ENCODE results near the gene CPNE9. TPM values are rescaled to one million over a fixed set of nuclear protein-coding genes. Genes with fewer than 3 reads are reported as not detected.

Gene CPNE9
- polyA plus RNA-seq, 2 of the 4 experiments (the other 2 are of a cell fraction) = 0.03 TPM; not detected in 1

GRCh38 chr3:9686703-9687102 lies 16.9 kb upstream of the CPNE9 start:
- no peak for ATAC-seq
- H3K4me1 ChIP-seq = no peaks in the 10 kb centered on the region
- no peak for FAIRE-seq
- TF ChIP-seq CHD2 (IDR thresholded peaks at IDR 0.05; ENCODE audit: low read length, partially characterized antibody) (no peak), EP300 (IDR thresholded peaks at IDR 0.05) (no peak), BHLHE40 (IDR thresholded peaks at IDR 0.05; ENCODE audit: low read depth, low read length) (no peak), PHF8 (IDR thresholded peaks at IDR 0.05; ENCODE audit: borderline replicate concordance, low read depth) (no peak), RARB (CRISPR knock-in tag; IDR thresholded peaks at IDR 0.05) (no peak), HMGXB4 (CRISPR knock-in tag; IDR thresholded peaks at IDR 0.05; ENCODE audit: borderline replicate concordance) (no peak), POLR2AphosphoS2 (conservative IDR thresholded peaks at IDR 0.05; ENCODE audit: low read length) (no peak), MAZ (IDR thresholded peaks at IDR 0.05; ENCODE audit: borderline replicate concordance, low read depth, low read length) (no peak), ESRRA (IDR thresholded peaks at IDR 0.05; ENCODE audit: borderline replicate concordance, low read length) (no peak), EHF (CRISPR knock-in tag; IDR thresholded peaks at IDR 0.05) (no peak), FOSL2 (IDR thresholded peaks at IDR 0.05) (no peak), FOSL2 (CRISPR knock-in tag; IDR thresholded peaks at IDR 0.05) (no peak), KDM1A (IDR thresholded peaks at IDR 0.05; ENCODE audit: low read depth) (no peak), ZFP36 (IDR thresholded peaks at IDR 0.05; ENCODE audit: borderline replicate concordance, partially characterized antibody) (no peak)
- no peak overlapping the region for H3K4me3 ChIP-seq
- CTCF ChIA-PET = interaction anchor here (1.0 to 1.8 kb wide), 2 partner anchors 29 to 324 kb away, joined by 3 to 4 read pairs; partner anchors contain the start of gene THUMPD3
- no peak for DNase-seq (ENCODE audit: low read depth in 1 of 2, low spot score in 1 of 2)
- 83% methylated on average over 3 of the region's 3 CpGs for WGBS (ENCODE audit: missing lambda C conversion rate)
- H3K9me3 ChIP-seq = no peaks in the 10 kb centered on the region
- H3K4me2 ChIP-seq = no peak overlapping the region
- no peak overlapping the region for H3K27ac ChIP-seq
- POLR2A ChIA-PET = no interaction called here

- CTCF ChIA-PET = interaction anchor here (1.4 kb wide), 1 partner anchor 10 kb away, joined by 4 read pairs; no protein-coding TSS in a partner anchor
- no peak for DNase-seq (ENCODE audit: low read depth in 1 of 2, low spot score in 1 of 2)
- no peaks in the 10 kb centered on the region for H3K9me3 ChIP-seq
- H3K27ac ChIP-seq = no peak overlapping the region
- no peaks in the 10 kb centered on the region for H3K4me1 ChIP-seq
- TF ChIP-seq ZNF302 (CRISPR knock-in tag; IDR thresholded peaks at IDR 0.05) (no peak), POLR2AphosphoS2 (conservative IDR thresholded peaks at IDR 0.05; ENCODE audit: low read length) (no peak), CBX2 (IDR thresholded peaks at IDR 0.05; ENCODE audit: borderline replicate concordance, low read depth) (no peak), NR3C1 (IDR thresholded peaks at IDR 0.05) (no peak), CHD2 (IDR thresholded peaks at IDR 0.05; ENCODE audit: low read length, partially characterized antibody) (no peak), TP53 (CRISPR knock-in tag; IDR thresholded peaks at IDR 0.05) (no peak), SMC3 (IDR thresholded peaks at IDR 0.05) (no peak)
- ATAC-seq = no peak
- H3K4me3 ChIP-seq = no peak overlapping the region
- POLR2A ChIA-PET = no interaction called here
- no peak for FAIRE-seq
- 93% methylated on average over 7 of the region's 7 CpGs for WGBS (ENCODE audit: missing lambda C conversion rate)
- H3K4me2 ChIP-seq = no peak overlapping the region
Measured at GRCh38 chr3:9687514-9687913, 16.1 kb upstream of the CPNE9 start.

- CTCF ChIA-PET = interaction anchor here (0.6 to 1.4 kb wide), 3 partner anchors 8 to 387 kb away, joined by 3 to 4 read pairs (median 4); no protein-coding TSS in a partner anchor
- Histone ChIP-seq H3K9me3 (no peaks in the 10 kb centered on the region), H3K4me2 (no peak overlapping the region), H3K27ac (no peak overlapping the region), H3K4me1 (no peaks in the 10 kb centered on the region), H3K4me3 (no peak overlapping the region)
- TF ChIP-seq HES2 (IDR thresholded peaks at IDR 0.05) = no peak
- TF ChIP-seq MAX (IDR thresholded peaks at IDR 0.05) = no peak
- TF ChIP-seq NFE2L2 (conservative IDR thresholded peaks at IDR 0.05; ENCODE audit: low read length) = no peak
- TF ChIP-seq PHF8 (IDR thresholded peaks at IDR 0.05; ENCODE audit: borderline replicate concordance, low read depth) = no peak
- no peak for TF ChIP-seq EHF (CRISPR knock-in tag; IDR thresholded peaks at IDR 0.05)
- TF ChIP-seq HOXA7 (CRISPR knock-in tag; IDR thresholded peaks at IDR 0.05) = no peak
- TF ChIP-seq HOXB5 (CRISPR knock-in tag; IDR thresholded peaks at IDR 0.05) = no peak
- no peak for TF ChIP-seq KDM1A (IDR thresholded peaks at IDR 0.05; ENCODE audit: low read depth)
- TF ChIP-seq EP300 (IDR thresholded peaks at IDR 0.05) = no peak
- no peak for TF ChIP-seq KDM5A (IDR thresholded peaks at IDR 0.05)
- TF ChIP-seq FOSB (CRISPR knock-in tag; IDR thresholded peaks at IDR 0.05) = no peak
- TF ChIP-seq CEBPB (IDR thresholded peaks at IDR 0.05) = no peak
- no peak for TF ChIP-seq SREBF2 (IDR thresholded peaks at IDR 0.05)
- TF ChIP-seq NR3C1 (IDR thresholded peaks at IDR 0.05) = no peak
- TF ChIP-seq ATOH8 (CRISPR knock-in tag; IDR thresholded peaks at IDR 0.05; ENCODE audit: low read depth) = no peak
- TF ChIP-seq HDAC2 (IDR thresholded peaks at IDR 0.05) = no peak
- TF ChIP-seq TFCP2L1 (CRISPR knock-in tag; IDR thresholded peaks at IDR 0.05) = no peak
- DNase-seq (ENCODE audit: low read depth in 1 of 2, low spot score in 1 of 2) (no peak), FAIRE-seq (no peak), ATAC-seq (no peak)
- POLR2A ChIA-PET = no interaction called here
- WGBS (ENCODE audit: missing lambda C conversion rate) = 92% methylated on average over 5 of the region's 5 CpGs
Measured at GRCh38 chr3:9688961-9689360, 14.7 kb upstream of the CPNE9 start.
